ENCODE measurements around the gene PIGT.

DNA sequence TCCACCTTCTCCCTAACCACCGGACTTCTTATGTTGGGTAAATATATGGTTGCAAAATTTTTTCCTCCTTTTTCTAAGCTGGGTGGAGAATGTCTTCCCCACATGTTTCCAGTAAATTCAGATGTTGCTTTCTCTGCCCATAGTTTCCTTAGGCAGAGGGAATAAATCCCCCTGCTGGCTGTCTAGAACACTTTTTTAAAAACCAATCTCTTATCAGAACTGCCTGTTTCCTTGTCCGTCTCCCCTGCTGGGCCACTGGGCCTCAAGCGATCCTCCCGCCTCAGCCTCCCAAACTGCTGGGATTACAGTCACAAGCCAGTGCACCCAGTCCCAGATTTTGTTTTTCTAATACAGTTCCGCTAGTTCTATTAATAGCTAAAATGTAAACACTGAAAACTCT is 43.7 kb downstream of the PIGT start:
- TF ChIP-seq, protein P1, sequence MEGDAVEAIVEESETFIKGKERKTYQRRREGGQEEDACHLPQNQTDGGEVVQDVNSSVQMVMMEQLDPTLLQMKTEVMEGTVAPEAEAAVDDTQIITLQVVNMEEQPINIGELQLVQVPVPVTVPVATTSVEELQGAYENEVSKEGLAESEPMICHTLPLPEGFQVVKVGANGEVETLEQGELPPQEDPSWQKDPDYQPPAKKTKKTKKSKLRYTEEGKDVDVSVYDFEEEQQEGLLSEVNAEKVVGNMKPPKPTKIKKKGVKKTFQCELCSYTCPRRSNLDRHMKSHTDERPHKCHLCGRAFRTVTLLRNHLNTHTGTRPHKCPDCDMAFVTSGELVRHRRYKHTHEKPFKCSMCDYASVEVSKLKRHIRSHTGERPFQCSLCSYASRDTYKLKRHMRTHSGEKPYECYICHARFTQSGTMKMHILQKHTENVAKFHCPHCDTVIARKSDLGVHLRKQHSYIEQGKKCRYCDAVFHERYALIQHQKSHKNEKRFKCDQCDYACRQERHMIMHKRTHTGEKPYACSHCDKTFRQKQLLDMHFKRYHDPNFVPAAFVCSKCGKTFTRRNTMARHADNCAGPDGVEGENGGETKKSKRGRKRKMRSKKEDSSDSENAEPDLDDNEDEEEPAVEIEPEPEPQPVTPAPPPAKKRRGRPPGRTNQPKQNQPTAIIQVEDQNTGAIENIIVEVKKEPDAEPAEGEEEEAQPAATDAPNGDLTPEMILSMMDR (IDR thresholded peaks at IDR 0.05), result peak in 1 of 7 experiments; percentile 15
- no peak for TF ChIP-seq POLR2A (IDR thresholded peaks at IDR 0.05)

Data from stomach (tissue), 4 donors.